ENCODE data around the gene VSTM2L.
"Not testable (repeated sequence)": the region's sequence is repeated elsewhere in the genome, so short reads cannot be mapped to it uniquely, and the experiment has no call there.

Gene VSTM2L

GRCh38 chr20:37939701-37940560, 37.0 kb downstream of the VSTM2L start:
- no peak for DNase-seq

GRCh38 chr20:37940858-37941257, 37.9 kb downstream of the VSTM2L start:
- no peak for DNase-seq

- DNase-seq, result no peak
These were observed 38.4 kb downstream of the VSTM2L start for GRCh38 chr20:37941332-37941731.

GRCh38 chr20:37941992-37942391, 39.1 kb downstream of the VSTM2L start:
- DNase-seq, result no peak

- no peak for DNase-seq
These were observed 40.1 kb downstream of the VSTM2L start for GRCh38 chr20:37943033-37943432.

- DNase-seq, result no peak
These were observed 40.9 kb downstream of the VSTM2L start for GRCh38 chr20:37943501-37944455.

- DNase-seq, result no peak
These were observed 41.6 kb downstream of the VSTM2L start for GRCh38 chr20:37944456-37944981.

- no peak for DNase-seq
These were observed 42.2 kb downstream of the VSTM2L start for GRCh38 chr20:37945091-37945547.

GRCh38 chr20:37946946-37947345, 44.0 kb downstream of the VSTM2L start:
- DNase-seq, result no peak

GRCh38 chr20:37947943-37948342, 45.0 kb downstream of the VSTM2L start:
- no peak for DNase-seq

GRCh38 chr20:37948956-37949355, 46.0 kb downstream of the VSTM2L start:
- no peak for DNase-seq

- DNase-seq, result no peak
These were observed 51.3 kb downstream of the VSTM2L start for GRCh38 chr20:37954190-37954589.

GRCh38 chr20:37954626-37955025, 51.7 kb downstream of the VSTM2L start:
- DNase-seq, result no peak

GRCh38 chr20:37955511-37955910, 52.6 kb downstream of the VSTM2L start:
- DNase-seq, result no peak

- no peak for DNase-seq
These were observed 53.2 kb downstream of the VSTM2L start for GRCh38 chr20:37956107-37956585.

- no peak for DNase-seq
These were observed 56.1 kb downstream of the VSTM2L start for GRCh38 chr20:37958856-37959520.

- no peak for DNase-seq
These were observed 58.1 kb downstream of the VSTM2L start for GRCh38 chr20:37961066-37961465.

GRCh38 chr20:37963483-37963882, 60.6 kb downstream of the VSTM2L start:
- DNase-seq, result not testable (repeated sequence)

- no peak for DNase-seq
These were observed 66.0 kb downstream of the VSTM2L start for GRCh38 chr20:37968841-37969401.

- DNase-seq, result no peak
These were observed 67.3 kb downstream of the VSTM2L start for GRCh38 chr20:37969949-37970855.

GRCh38 chr20:37970856-37971245, 67.9 kb downstream of the VSTM2L start:
- DNase-seq, result no peak

All from retina (tissue), 1 donor.